ENCODE results near the gene TLK1.

TLK1 gene

GRCh38 chr2:171046048-171046560, 114.6 kb downstream of the TLK1 start:
- H3K9me3 ChIP-seq (ENCODE audit: control insufficient read depth, low read length): no peaks in the 10 kb centered on the region
- H3K4me1 ChIP-seq (ENCODE audit: control insufficient read depth, insufficient read depth, low read length, poor library complexity, severe bottlenecking): no peaks in the 10 kb centered on the region
- peaks cover 54% of the 10 kb centered on the region for H3K36me3 ChIP-seq (ENCODE audit: control insufficient read depth, insufficient read depth, low read length)
- WGBS, 2 experiments (ENCODE audit: insufficient coverage in 2 of 2): 94% methylated on average over 2 of the region's 3 CpGs; no CpG with 5 or more reads in 1 of the 2 experiments
- peak overlapping the region; percentile 23 for H3K27ac ChIP-seq (ENCODE audit: low read depth, low read length, severe bottlenecking)
- H3K4me3 ChIP-seq (ENCODE audit: extremely low read depth, insufficient read depth, low read length, poor library complexity, severe bottlenecking): no peak overlapping the region

- H3K36me3 ChIP-seq (ENCODE audit: control insufficient read depth, insufficient read depth, low read length): peaks cover 55% of the 10 kb centered on the region
- H3K4me1 ChIP-seq (ENCODE audit: control insufficient read depth, insufficient read depth, low read length, poor library complexity, severe bottlenecking): no peaks in the 10 kb centered on the region
- 61% methylated on average over 3 of the region's 6 CpGs; no CpG with 5 or more reads in 1 of the 2 experiments for WGBS, 2 experiments (ENCODE audit: insufficient coverage in 2 of 2)
Observed at GRCh38 chr2:171044416-171044815, 116.3 kb downstream of the TLK1 start.

GRCh38 chr2:171042253-171042969, 118.3 kb downstream of the TLK1 start:
- Histone ChIP-seq H3K36me3 (ENCODE audit: control insufficient read depth, insufficient read depth, low read length) (peaks cover 54% of the 10 kb centered on the region), H3K4me3 (ENCODE audit: extremely low read depth, insufficient read depth, low read length, poor library complexity, severe bottlenecking) (no peak overlapping the region), H3K9me3 (ENCODE audit: control insufficient read depth, low read length) (no peaks in the 10 kb centered on the region), H3K4me1 (ENCODE audit: control insufficient read depth, insufficient read depth, low read length, poor library complexity, severe bottlenecking) (no peaks in the 10 kb centered on the region), H3K27ac (ENCODE audit: low read depth, low read length, severe bottlenecking) (no peak overlapping the region)
- 100% methylated on average over 1 of the region's 1 CpG for WGBS, 2 experiments (ENCODE audit: insufficient coverage in 2 of 2)

More at GRCh38 chr2:171044416-171044815, 116.3 kb downstream of the TLK1 start:
- Histone ChIP-seq H3K9me3 (ENCODE audit: control insufficient read depth, low read length) (no peaks in the 10 kb centered on the region), H3K4me3 (ENCODE audit: extremely low read depth, insufficient read depth, low read length, poor library complexity, severe bottlenecking) (no peak overlapping the region), H3K27ac (ENCODE audit: low read depth, low read length, severe bottlenecking) (no peak overlapping the region)

GRCh38 chr2:171036532-171036931, 124.2 kb downstream of the TLK1 start:
- 100% methylated on average over 1 of the region's 2 CpGs; no CpG with 5 or more reads in 1 of the 2 experiments for WGBS, 2 experiments (ENCODE audit: insufficient coverage in 2 of 2)
- Histone ChIP-seq H3K36me3 (ENCODE audit: control insufficient read depth, insufficient read depth, low read length) (peaks cover 52% of the 10 kb centered on the region), H3K4me1 (ENCODE audit: control insufficient read depth, insufficient read depth, low read length, poor library complexity, severe bottlenecking) (no peaks in the 10 kb centered on the region), H3K27ac (ENCODE audit: low read depth, low read length, severe bottlenecking) (no peak overlapping the region), H3K9me3 (ENCODE audit: control insufficient read depth, low read length) (no peaks in the 10 kb centered on the region), H3K4me3 (ENCODE audit: extremely low read depth, insufficient read depth, low read length, poor library complexity, severe bottlenecking) (no peak overlapping the region)

GRCh38 chr2:171034315-171034714, 126.4 kb downstream of the TLK1 start:
- 0 to 50% methylated on average over 1 to 2 of the region's 2 CpGs for WGBS, 2 experiments (ENCODE audit: insufficient coverage in 2 of 2)
- H3K4me3 ChIP-seq (ENCODE audit: extremely low read depth, insufficient read depth, low read length, poor library complexity, severe bottlenecking): no peak overlapping the region
- no peak overlapping the region for H3K27ac ChIP-seq (ENCODE audit: low read depth, low read length, severe bottlenecking)
- H3K4me1 ChIP-seq (ENCODE audit: control insufficient read depth, insufficient read depth, low read length, poor library complexity, severe bottlenecking): no peaks in the 10 kb centered on the region
- H3K9me3 ChIP-seq (ENCODE audit: control insufficient read depth, low read length): no peaks in the 10 kb centered on the region
- peaks cover 48% of the 10 kb centered on the region for H3K36me3 ChIP-seq (ENCODE audit: control insufficient read depth, insufficient read depth, low read length)

GRCh38 chr2:171025214-171025613, 135.5 kb downstream of the TLK1 start:
- H3K4me1 ChIP-seq (ENCODE audit: control insufficient read depth, insufficient read depth, low read length, poor library complexity, severe bottlenecking): peaks cover 7% of the 10 kb centered on the region
- H3K9me3 ChIP-seq (ENCODE audit: control insufficient read depth, low read length): no peaks in the 10 kb centered on the region
- WGBS, 2 experiments (ENCODE audit: insufficient coverage in 2 of 2): 92 to 96% methylated on average over 1 to 3 of the region's 3 CpGs
- H3K36me3 ChIP-seq (ENCODE audit: control insufficient read depth, insufficient read depth, low read length): peaks cover 37% of the 10 kb centered on the region
- no peak overlapping the region for H3K4me3 ChIP-seq (ENCODE audit: extremely low read depth, insufficient read depth, low read length, poor library complexity, severe bottlenecking)
- no peak overlapping the region for H3K27ac ChIP-seq (ENCODE audit: low read depth, low read length, severe bottlenecking)

- H3K4me3 ChIP-seq (ENCODE audit: extremely low read depth, insufficient read depth, low read length, poor library complexity, severe bottlenecking): no peak overlapping the region
- H3K36me3 ChIP-seq (ENCODE audit: control insufficient read depth, insufficient read depth, low read length): peaks cover 30% of the 10 kb centered on the region
- H3K27ac ChIP-seq (ENCODE audit: low read depth, low read length, severe bottlenecking): no peak overlapping the region
- peaks cover 7% of the 10 kb centered on the region for H3K4me1 ChIP-seq (ENCODE audit: control insufficient read depth, insufficient read depth, low read length, poor library complexity, severe bottlenecking)
- no peaks in the 10 kb centered on the region for H3K9me3 ChIP-seq (ENCODE audit: control insufficient read depth, low read length)
- 80% methylated on average over 1 of the region's 1 CpG; no CpG with 5 or more reads in 1 of the 2 experiments for WGBS, 2 experiments (ENCODE audit: insufficient coverage in 2 of 2)
Observed at GRCh38 chr2:171018522-171018921, 142.2 kb downstream of the TLK1 start.

- Histone ChIP-seq H3K9me3 (ENCODE audit: control insufficient read depth, low read length) (no peaks in the 10 kb centered on the region), H3K27ac (ENCODE audit: low read depth, low read length, severe bottlenecking) (no peak overlapping the region), H3K4me1 (ENCODE audit: control insufficient read depth, insufficient read depth, low read length, poor library complexity, severe bottlenecking) (peaks cover 3% of the 10 kb centered on the region), H3K36me3 (ENCODE audit: control insufficient read depth, insufficient read depth, low read length) (peaks cover 36% of the 10 kb centered on the region), H3K4me3 (ENCODE audit: extremely low read depth, insufficient read depth, low read length, poor library complexity, severe bottlenecking) (no peak overlapping the region)
- 90 to 100% methylated on average over 4 to 8 of the region's 9 CpGs for WGBS, 2 experiments (ENCODE audit: insufficient coverage in 2 of 2)
Observed at GRCh38 chr2:171016125-171016524, 144.6 kb downstream of the TLK1 start.

GRCh38 chr2:171013851-171014250, 146.8 kb downstream of the TLK1 start:
- Histone ChIP-seq H3K4me1 (ENCODE audit: control insufficient read depth, insufficient read depth, low read length, poor library complexity, severe bottlenecking) (no peaks in the 10 kb centered on the region), H3K4me3 (ENCODE audit: extremely low read depth, insufficient read depth, low read length, poor library complexity, severe bottlenecking) (no peak overlapping the region), H3K9me3 (ENCODE audit: control insufficient read depth, low read length) (no peaks in the 10 kb centered on the region), H3K27ac (ENCODE audit: low read depth, low read length, severe bottlenecking) (no peak overlapping the region), H3K36me3 (ENCODE audit: control insufficient read depth, insufficient read depth, low read length) (peaks cover 51% of the 10 kb centered on the region)
- no CpG with 5 or more reads among the region's 1 CpG for WGBS, 2 experiments (ENCODE audit: insufficient coverage in 2 of 2)

- no peaks in the 10 kb centered on the region for H3K9me3 ChIP-seq (ENCODE audit: control insufficient read depth, low read length)
- H3K4me3 ChIP-seq (ENCODE audit: extremely low read depth, insufficient read depth, low read length, poor library complexity, severe bottlenecking): no peak overlapping the region
- no peaks in the 10 kb centered on the region for H3K4me1 ChIP-seq (ENCODE audit: control insufficient read depth, insufficient read depth, low read length, poor library complexity, severe bottlenecking)
- H3K36me3 ChIP-seq (ENCODE audit: control insufficient read depth, insufficient read depth, low read length): peaks cover 61% of the 10 kb centered on the region
- 82 to 91% methylated on average over 4 of the region's 4 CpGs for WGBS, 2 experiments (ENCODE audit: insufficient coverage in 2 of 2)
- H3K27ac ChIP-seq (ENCODE audit: low read depth, low read length, severe bottlenecking): no peak overlapping the region
Observed at GRCh38 chr2:171009386-171009785, 151.3 kb downstream of the TLK1 start.

All from mesodermal cell (in vitro differentiated cells).